ENCODE results near the gene MSX1.

The MSX1 gene

GRCh38 chr4:4841156-4841555 is 18.3 kb upstream of the MSX1 start:
- DNase-seq (ENCODE audit: low spot score), result no peak

- no peak for DNase-seq (ENCODE audit: low spot score)
Measured at GRCh38 chr4:4842476-4843441, 16.7 kb upstream of the MSX1 start.

GRCh38 chr4:4843635-4844291 is 15.7 kb upstream of the MSX1 start:
- peak; percentile 71 for DNase-seq (ENCODE audit: low spot score)

GRCh38 chr4:4845027-4845426 is 14.4 kb upstream of the MSX1 start:
- DNase-seq (ENCODE audit: low spot score), result no peak

- no peak for DNase-seq (ENCODE audit: low spot score)
Measured at GRCh38 chr4:4847011-4847410, 12.5 kb upstream of the MSX1 start.

GRCh38 chr4:4848540-4848939 is 10.9 kb upstream of the MSX1 start:
- DNase-seq (ENCODE audit: low spot score), result no peak

- no peak for DNase-seq (ENCODE audit: low spot score)
Measured at GRCh38 chr4:4849106-4849505, 10.4 kb upstream of the MSX1 start.

- no peak for DNase-seq (ENCODE audit: low spot score)
Measured at GRCh38 chr4:4849524-4850193, 9.8 kb upstream of the MSX1 start.

- DNase-seq (ENCODE audit: low spot score), result no peak
Measured at GRCh38 chr4:4851081-4851480, 8.4 kb upstream of the MSX1 start.

GRCh38 chr4:4851906-4852305 is 7.6 kb upstream of the MSX1 start:
- DNase-seq (ENCODE audit: low spot score), result no peak

GRCh38 chr4:4852591-4853362 is 6.7 kb upstream of the MSX1 start:
- peak; percentile 80 for DNase-seq (ENCODE audit: low spot score)

- DNase-seq (ENCODE audit: low spot score), result no peak
Measured at GRCh38 chr4:4853371-4853823, 6.1 kb upstream of the MSX1 start.

GRCh38 chr4:4853921-4854648 is 5.4 kb upstream of the MSX1 start:
- DNase-seq (ENCODE audit: low spot score), result no peak

GRCh38 chr4:4854649-4855295 is 4.7 kb upstream of the MSX1 start:
- DNase-seq (ENCODE audit: low spot score), result no peak

- DNase-seq (ENCODE audit: low spot score), result no peak
Measured at GRCh38 chr4:4855301-4856070, 4.0 kb upstream of the MSX1 start.

GRCh38 chr4:4856071-4857000 is 3.1 kb upstream of the MSX1 start:
- DNase-seq (ENCODE audit: low spot score), result no peak

- DNase-seq (ENCODE audit: low spot score), result no peak
Measured at GRCh38 chr4:4857001-4857808, 2.3 kb upstream of the MSX1 start.
